ENCODE results near the gene NT5DC3.

NT5DC3 gene

GRCh38 chr12:103778781-103779180, 62.3 kb downstream of the NT5DC3 start:
- DNase-seq, result no peak

DNA sequence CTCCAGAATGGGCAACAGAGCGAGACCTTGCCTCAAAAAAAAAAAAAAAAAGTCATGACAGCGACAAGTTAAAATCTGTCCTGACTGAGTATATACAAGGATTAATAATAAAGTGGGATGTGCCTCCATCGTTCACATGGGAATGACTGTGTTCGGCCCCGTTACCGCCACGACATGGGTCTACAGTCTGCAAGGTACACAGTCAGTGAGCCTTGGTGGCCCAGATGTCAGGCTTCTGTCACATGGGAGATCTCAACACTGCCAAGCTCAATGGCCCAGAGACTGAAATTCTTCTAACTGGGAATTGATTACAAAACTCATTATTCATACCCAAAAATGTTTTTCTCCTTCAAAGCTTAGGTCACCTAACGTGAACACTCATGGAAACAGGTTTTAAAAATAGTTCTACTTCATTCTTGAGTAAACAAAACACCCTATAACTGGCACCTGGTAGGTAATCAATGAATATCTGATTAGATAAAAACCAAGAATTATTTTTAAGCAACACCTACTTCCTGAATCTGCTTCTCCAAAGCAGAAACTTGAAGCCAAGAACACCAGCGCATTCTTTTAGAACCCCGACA, 66.0 kb downstream of the NT5DC3 start:
- no peak for DNase-seq

GRCh38 chr12:103773109-103773910, 67.7 kb downstream of the NT5DC3 start:
- DNase-seq, result no peak

DNA sequence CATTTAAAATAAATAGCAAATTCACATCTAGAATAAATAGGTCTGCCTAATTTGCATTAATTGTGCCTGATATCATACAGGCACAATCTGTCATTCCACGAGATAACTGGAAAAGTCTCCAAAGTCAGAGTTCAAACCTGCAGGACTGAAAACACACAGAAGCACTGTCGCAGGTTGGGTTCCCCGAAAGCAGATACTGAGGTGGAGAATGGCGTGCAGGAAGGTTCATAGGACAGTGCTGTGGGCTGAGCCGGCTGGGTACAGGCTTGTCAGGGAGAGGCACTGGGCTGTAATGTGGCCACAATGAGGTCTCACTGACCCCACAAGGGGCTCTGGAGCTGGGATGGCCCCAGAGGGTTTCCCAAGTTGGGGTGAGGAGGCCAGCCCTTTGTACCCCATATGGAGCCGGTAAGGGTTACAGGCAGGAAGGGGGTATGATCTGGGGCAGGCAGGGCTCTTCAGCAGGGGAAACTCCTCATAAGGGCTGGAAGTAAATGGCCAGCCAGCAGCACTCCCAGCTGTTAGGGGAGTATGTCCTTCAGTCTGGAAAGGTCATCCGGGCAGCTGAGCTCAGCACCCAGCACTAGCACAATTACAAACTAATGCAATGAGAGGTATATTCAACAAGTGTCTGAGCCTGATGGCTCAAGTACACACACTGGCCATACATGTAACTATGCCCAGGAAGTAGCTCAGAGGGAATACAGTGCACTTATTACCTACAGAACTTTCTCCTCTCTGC, 68.5 kb downstream of the NT5DC3 start:
- no peak for DNase-seq

DNA sequence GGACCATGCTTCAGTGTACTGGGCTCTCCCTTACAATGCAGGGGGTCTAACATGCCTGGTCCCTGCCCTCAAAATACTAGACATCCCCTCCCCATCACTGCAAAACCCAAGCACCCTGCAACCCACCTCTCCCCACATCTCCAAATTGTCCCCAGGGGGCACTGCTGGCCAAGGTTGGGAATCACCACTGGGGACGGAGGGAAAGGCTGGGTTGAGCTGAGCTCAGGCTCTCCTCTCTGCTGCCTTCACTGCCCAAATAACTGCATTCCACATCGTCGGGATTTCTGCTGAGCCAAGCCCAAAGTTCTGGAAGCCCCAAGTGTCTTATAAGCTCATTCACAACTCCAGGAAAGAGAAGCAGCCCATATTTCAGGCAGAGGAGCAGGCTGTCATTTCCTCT, 69.6 kb downstream of the NT5DC3 start:
- DNase-seq, result peak; percentile 56

GRCh38 chr12:103769240-103769945, 71.6 kb downstream of the NT5DC3 start:
- DNase-seq, result no peak

- DNase-seq, result no peak
Measured at GRCh38 chr12:103768467-103769123, 72.4 kb downstream of the NT5DC3 start.

GRCh38 chr12:103766028-103766427, 75.0 kb downstream of the NT5DC3 start:
- DNase-seq, result no peak

DNA sequence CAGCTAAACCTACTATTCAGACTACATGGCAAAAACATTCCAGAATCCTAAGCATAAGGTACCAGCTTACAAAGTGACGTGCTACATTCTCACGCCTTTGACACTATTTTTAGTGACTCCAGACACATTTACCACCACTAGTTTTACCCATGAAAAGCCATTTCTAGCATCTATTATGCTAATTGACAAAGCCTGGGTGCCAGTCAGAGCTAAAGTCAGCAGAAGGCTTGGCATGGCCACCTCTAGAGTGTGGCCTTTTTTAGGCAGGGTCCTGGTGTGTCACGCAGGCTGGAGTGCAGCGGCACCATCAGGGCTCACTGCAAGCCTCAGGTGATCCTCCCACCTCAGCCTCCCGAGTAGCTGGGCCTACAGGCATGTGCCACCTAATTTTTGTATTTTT, 75.7 kb downstream of the NT5DC3 start:
- no peak for DNase-seq

DNA sequence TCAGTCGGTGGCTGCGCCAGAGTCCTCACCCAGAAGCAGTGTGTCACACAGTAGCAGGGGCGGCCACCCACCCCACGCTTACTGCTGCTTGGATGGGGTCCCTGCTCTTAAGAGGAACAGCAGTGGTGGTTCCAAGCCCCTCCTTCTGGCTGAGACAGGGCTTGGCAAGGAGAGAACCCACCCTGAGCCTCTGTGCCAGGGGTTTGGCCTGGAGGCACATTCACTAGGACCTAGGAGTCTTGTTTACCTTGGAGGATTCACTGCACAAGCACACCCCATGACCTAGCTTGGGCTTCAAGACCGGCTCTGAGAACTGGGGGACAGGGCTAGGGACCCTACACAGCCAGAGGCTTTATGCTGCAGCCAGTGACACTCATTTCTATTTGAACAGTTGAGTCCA, 78.6 kb downstream of the NT5DC3 start:
- DNase-seq, result no peak

GRCh38 chr12:103758310-103759089, 82.5 kb downstream of the NT5DC3 start:
- DNase-seq, result no peak

GRCh38 chr12:103757248-103757647, 83.8 kb downstream of the NT5DC3 start:
- DNase-seq, result no peak

DNA sequence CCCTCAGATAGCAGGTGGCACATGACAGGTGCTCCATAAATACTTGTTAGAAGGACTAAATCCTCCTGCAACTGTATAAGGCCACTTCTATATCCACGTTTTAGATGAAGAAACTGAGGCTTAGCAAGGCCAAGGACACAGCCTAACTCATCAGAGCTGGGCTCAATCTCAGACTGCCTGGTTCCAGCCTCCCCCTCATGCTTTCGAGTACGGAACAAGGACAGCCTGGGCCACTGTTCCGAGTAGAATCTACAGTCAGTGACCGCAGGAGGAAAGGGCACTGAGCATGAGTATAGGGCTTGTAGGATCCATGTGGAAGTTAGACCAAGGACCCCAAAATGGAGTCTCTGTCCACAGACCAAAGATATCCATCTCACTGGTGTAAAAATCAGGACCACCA, 84.6 kb downstream of the NT5DC3 start:
- DNase-seq, result no peak

DNA sequence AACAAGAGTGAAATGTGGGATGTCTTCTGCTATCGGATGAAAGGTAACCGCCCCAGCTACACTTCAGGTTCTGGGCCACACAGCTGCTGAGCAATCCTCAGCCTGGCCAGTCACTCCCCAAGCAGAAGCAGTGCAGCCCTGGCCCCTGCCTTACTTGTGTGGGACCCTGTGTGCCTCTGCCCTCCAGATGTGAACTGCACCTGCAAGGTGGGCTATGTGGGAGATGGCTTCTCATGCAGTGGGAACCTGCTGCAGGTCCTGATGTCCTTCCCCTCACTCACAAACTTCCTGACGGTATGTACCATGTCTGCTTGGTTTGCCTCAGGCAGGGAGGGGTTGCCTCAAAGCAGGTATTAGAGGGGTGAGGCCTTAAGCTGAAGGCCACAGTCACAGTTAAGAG, 85.6 kb downstream of the NT5DC3 start:
- no peak for DNase-seq

GRCh38 chr12:103751600-103751999, 89.4 kb downstream of the NT5DC3 start:
- DNase-seq, result peak; percentile 12

- no peak for DNase-seq
Measured at GRCh38 chr12:103751171-103751570, 89.9 kb downstream of the NT5DC3 start.

DNA sequence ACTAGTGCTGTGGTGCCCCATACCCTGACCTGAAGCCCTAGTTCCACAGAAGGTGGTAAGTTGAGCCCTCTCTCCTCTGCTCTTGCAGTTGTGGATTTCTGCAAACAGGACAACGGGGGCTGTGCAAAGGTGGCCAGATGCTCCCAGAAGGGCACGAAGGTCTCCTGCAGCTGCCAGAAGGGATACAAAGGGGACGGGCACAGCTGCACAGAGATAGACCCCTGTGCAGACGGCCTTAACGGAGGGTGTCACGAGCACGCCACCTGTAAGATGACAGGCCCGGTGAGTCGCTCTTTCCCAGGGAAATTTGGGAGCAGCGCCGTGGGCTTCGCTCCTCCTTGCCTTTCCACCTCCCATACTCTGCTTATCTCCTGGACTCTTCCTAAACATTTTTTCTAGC, 92.2 kb downstream of the NT5DC3 start:
- no peak for DNase-seq

DNA sequence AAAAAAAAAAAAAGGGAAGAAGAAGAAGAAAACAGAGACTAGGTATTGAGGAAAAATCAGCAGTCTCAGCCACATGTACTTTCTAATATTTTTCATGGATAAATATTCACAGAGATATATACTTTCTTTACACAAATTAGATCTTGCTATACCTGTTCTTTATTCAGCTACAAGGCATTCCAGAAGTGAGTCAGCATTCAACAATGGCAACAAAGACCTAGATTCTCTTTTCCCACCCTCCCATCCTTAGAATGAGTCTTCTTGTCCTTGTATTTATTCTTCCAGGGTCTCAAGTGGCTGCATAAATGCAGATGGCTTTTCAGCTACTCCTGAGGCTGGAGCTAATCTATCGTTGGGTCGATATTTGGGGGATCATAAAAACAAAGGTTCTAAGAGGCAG, 93.0 kb downstream of the NT5DC3 start:
- DNase-seq, result no peak

DNA sequence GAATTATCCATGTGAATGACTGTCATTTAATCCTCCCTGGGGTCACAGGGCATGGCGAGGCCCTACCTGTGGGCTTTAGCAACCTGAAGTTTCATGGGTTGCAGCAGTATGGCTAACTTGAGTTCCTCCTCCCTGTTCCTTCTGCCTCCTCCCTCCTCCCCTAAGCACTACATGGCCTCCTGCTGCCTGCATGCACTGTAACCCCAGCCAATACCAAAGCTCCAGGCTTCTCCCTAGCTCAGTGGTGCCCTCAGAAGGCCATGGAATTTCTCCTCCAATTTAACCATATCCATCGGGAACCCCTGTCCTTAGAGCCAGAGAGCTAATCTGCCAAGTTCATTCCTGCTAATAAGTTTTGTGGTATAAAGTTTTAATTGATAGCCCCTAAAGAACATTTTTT, 95.1 kb downstream of the NT5DC3 start:
- no peak for DNase-seq

DNA sequence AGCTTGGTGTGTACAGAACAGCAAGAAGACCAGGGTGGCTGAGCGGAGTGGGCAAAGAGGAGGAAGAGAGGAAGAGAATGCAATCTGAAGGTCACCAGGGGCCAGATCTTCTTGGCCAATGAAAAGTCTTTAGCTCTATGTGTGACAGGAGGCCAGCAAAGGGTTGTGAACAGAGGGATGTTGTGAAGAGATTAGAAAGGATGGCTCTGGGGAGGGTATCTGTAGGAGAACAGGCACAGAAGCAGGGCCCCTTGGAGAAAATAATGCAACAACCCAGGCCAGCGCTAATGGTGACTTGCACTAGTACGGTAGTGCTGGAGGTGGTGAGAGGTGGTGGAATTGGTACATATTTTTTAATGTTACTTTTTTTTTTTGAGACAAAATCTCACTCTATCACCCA, 97.2 kb downstream of the NT5DC3 start:
- DNase-seq, result no peak

DNA sequence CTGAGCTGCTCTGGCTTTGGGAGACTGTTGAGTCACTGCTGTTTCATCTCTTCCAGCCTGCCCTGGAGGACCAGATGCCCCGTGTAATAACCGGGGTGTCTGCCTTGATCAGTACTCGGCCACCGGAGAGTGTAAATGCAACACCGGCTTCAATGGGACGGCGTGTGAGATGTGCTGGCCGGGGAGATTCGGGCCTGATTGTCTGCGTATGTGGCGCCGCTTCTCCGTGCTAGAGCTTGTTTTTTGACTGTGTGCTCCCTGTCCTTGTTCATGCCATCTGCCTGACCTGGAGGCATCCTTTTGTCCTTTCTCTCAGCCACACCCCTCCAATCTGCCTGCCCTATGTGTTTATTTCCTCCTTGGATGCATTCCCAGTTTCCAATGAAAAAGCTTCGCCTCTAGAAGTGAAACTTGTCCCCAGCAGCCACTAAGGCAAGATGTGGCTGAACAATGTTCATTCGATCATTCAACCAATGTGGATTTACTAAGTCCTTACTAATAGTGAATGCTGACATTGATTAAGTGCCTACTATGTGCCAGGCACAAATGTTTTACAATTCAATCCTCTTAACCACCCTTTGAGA, 98.6 kb downstream of the NT5DC3 start:
- DNase-seq, result peak; percentile 4

GRCh38 chr12:103737881-103738280, 103.2 kb downstream of the NT5DC3 start:
- DNase-seq, result no peak

Measured in fibroblast of upper back skin (primary cell).